GM23338 (cell line): ENCODE measurements around the gene CACNA1C. TPM values are rescaled to one million over a fixed set of nuclear protein-coding genes. Genes with fewer than 3 reads are reported as not detected.

Experiments
- ATAC-seq: fragments of 200-7000 bp; cut with Tn5 transposase; 3 replicates; pipeline ENCODE4 v1.9.1; 2020
- DNase-seq: peaks from one replicate; pipeline ENCODE4 v3.0.0-alpha.2; 2015; ENCODE audit warnings: low spot score
- H2AFZ ChIP-seq: fragments of 200-600 bp; sonication (generic); 2 replicates; pipeline ENCODE4 v1.8.0; 2016; ENCODE audit warnings: antibody characterized with exemption, mild to moderate bottlenecking, moderate library complexity
- H3F3A ChIP-seq: fragments of 200-600 bp; sonication (generic); replicated peaks from 2 replicates; pipeline ENCODE4 v1.8.0; 2017; ENCODE audit warnings: antibody characterized with exemption, mixed run types, low read depth
- H3K27ac ChIP-seq: fragments of 200-600 bp; sonication (generic); 2 replicates; pipeline ENCODE4 v1.6.1; 2016; ENCODE audit warnings: low read depth
- H3K27me3 ChIP-seq: fragments of 200-600 bp; sonication (generic); 2 replicates; pipeline ENCODE4 v1.8.0; 2016; ENCODE audit warnings: mild to moderate bottlenecking, mixed run types, moderate library complexity; ENCODE audit not compliant: insufficient read depth
- H3K36me3 ChIP-seq: fragments of 200-600 bp; sonication (generic); 2 replicates; pipeline ENCODE4 v1.8.0; 2016; ENCODE audit warnings: mild to moderate bottlenecking; ENCODE audit not compliant: insufficient read depth
- H3K4me1 ChIP-seq: fragments of 200-600 bp; sonication (generic); 2 replicates; pipeline ENCODE4 v1.8.0; 2016; ENCODE audit warnings: mild to moderate bottlenecking, moderate library complexity; ENCODE audit not compliant: insufficient read depth
- H3K4me2 ChIP-seq: fragments of 200-600 bp; sonication (generic); 2 replicates; pipeline ENCODE4 v1.7.1; 2017; ENCODE audit warnings: mixed run types
- H3K4me3 ChIP-seq: fragments of 200-600 bp; sonication (generic); 2 replicates; pipeline ENCODE4 v1.6.1; 2016; ENCODE audit warnings: mixed run types
- H3K79me2 ChIP-seq: fragments of 200-600 bp; sonication (generic); replicated peaks from 2 replicates; pipeline ENCODE4 v1.8.0; 2017; ENCODE audit warnings: mild to moderate bottlenecking; ENCODE audit not compliant: insufficient read depth
- H3K9me2 ChIP-seq: fragments of 200-600 bp; sonication (generic); 2 replicates; pipeline ENCODE4 v1.8.0; 2017; ENCODE audit not compliant: insufficient read depth
- H4K20me1 ChIP-seq: fragments of 200-600 bp; sonication (generic); replicated peaks from 2 replicates; pipeline ENCODE4 v1.8.0; 2017; ENCODE audit warnings: mild to moderate bottlenecking; ENCODE audit not compliant: insufficient read depth
- H3K27ac Mint-ChIP-seq: 2 replicates; pipeline ENCODE4 v1.8.0; 2020; ENCODE audit warnings: inconsistent platforms, mild to moderate bottlenecking, moderate library complexity, mixed read lengths
- H3K27me3 Mint-ChIP-seq: 3 replicates; pipeline ENCODE4 v1.8.0; 2022; ENCODE audit warnings: low read depth, mild to moderate bottlenecking, moderate library complexity, mixed read lengths, inconsistent platforms; ENCODE audit not compliant: insufficient read depth, poor library complexity
- H3K36me3 Mint-ChIP-seq: 3 replicates; pipeline ENCODE4 v1.8.0; 2021; ENCODE audit warnings: low read depth, mild to moderate bottlenecking, inconsistent platforms, moderate library complexity, mixed read lengths
- H3K4me1 Mint-ChIP-seq: 3 replicates; pipeline ENCODE4 v1.8.0; 2020; ENCODE audit warnings: mild to moderate bottlenecking, inconsistent platforms, mixed read lengths
- H3K4me3 Mint-ChIP-seq: 3 replicates; pipeline ENCODE4 v1.8.0; 2021; ENCODE audit warnings: moderate library complexity, mild to moderate bottlenecking, inconsistent platforms, mixed read lengths
- H3K9me3 Mint-ChIP-seq: 3 replicates; pipeline ENCODE4 v1.8.0; 2020; ENCODE audit warnings: moderate library complexity, mild to moderate bottlenecking, inconsistent platforms, mixed read lengths
- CREB1 ChIP-seq: fragments of 250-450 bp; sonication (Bioruptor Pico); IDR thresholded peaks from 2 replicates; pipeline ENCODE4 v1.5.0; 2020; ENCODE audit warnings: low read depth, mild to moderate bottlenecking, moderate library complexity
- CTCF ChIP-seq, 2 experiments: fragments of 200-600 bp in 1 of 2; sonication (generic) in 1 of 2; conservative IDR thresholded peaks; 2 replicates each; pipeline versions ENCODE4 v1.5.1 to v1.6.1; 2016 to 2017; ENCODE audit warnings: antibody characterized with exemption in 2 of 2, low read depth in 2 of 2, mild to moderate bottlenecking in 2 of 2, moderate library complexity in 1 of 2
- ETS1 ChIP-seq: IDR thresholded peaks from 2 replicates; pipeline ENCODE4 v1.6.1; 2016; ENCODE audit warnings: antibody characterized with exemption
- EZH2 ChIP-seq: fragments of 200-600 bp; sonication (generic); IDR thresholded peaks from one replicate; pipeline ENCODE4 v1.8.0; 2017; ENCODE audit warnings: antibody characterized with exemption, mild to moderate bottlenecking, low read depth; ENCODE audit not compliant: unreplicated experiment
- EZH2phosphoT487 ChIP-seq: fragments of 200-600 bp; sonication (generic); IDR thresholded peaks from one replicate; pipeline ENCODE4 v1.8.1; 2018; ENCODE audit warnings: antibody characterized with exemption; ENCODE audit not compliant: unreplicated experiment
- JUNB ChIP-seq: IDR thresholded peaks from one replicate; pipeline ENCODE4 v1.6.1; 2016; ENCODE audit warnings: antibody characterized with exemption; ENCODE audit not compliant: unreplicated experiment
- NANOG ChIP-seq: IDR thresholded peaks from 2 replicates; pipeline ENCODE4 v1.6.1; 2016; ENCODE audit warnings: antibody characterized with exemption, borderline replicate concordance
- POLR2AphosphoS5 ChIP-seq: IDR thresholded peaks from 2 replicates; pipeline ENCODE4 v1.6.1; 2016; ENCODE audit warnings: antibody characterized with exemption, low read depth
- REST ChIP-seq: IDR thresholded peaks from one replicate; pipeline ENCODE4 v1.6.1; 2018; ENCODE audit warnings: antibody characterized with exemption; ENCODE audit not compliant: unreplicated experiment
- STAT1 ChIP-seq: IDR thresholded peaks from one replicate; pipeline ENCODE4 v1.6.1; 2016; ENCODE audit warnings: antibody characterized with exemption; ENCODE audit not compliant: unreplicated experiment
- ZNF114 ChIP-seq: fragments of 250-450 bp; sonication (Bioruptor Pico); IDR thresholded peaks from 2 replicates; pipeline ENCODE4 v1.5.0; 2020; ENCODE audit warnings: mild to moderate bottlenecking, moderate library complexity
- ZNF331 ChIP-seq: fragments of 250-450 bp; sonication (Bioruptor Pico); IDR thresholded peaks from 2 replicates; pipeline ENCODE4 v1.5.0; 2020; ENCODE audit warnings: low read depth, mild to moderate bottlenecking, moderate library complexity
- ZNF462 ChIP-seq: fragments of 250-450 bp; sonication (Bioruptor Pico); IDR thresholded peaks from 2 replicates; pipeline ENCODE4 v1.5.0; 2020; ENCODE audit warnings: mild to moderate bottlenecking, moderate library complexity
- polyA plus RNA-seq: library from polyadenylated mRNA; unstranded; fragments of >200 nt; fragmentation: Nextera tagmentation; extraction: Ambion mirVana; gene quantifications from 2 replicates; pipeline ENCODE4 v1.2.1, GENCODE V29; 2016
- total RNA-seq: library from RNA; depleted of rRNA; stranded (reverse); fragments of >200 nt; shearing (Covaris generic); gene quantifications from 2 replicates; pipeline ENCODE4 v1.2.3, GENCODE V29; 2014

CACNA1C gene
- total and polyA plus RNA-seq, 2 experiments from 2014 or later, result 0.78 to 2.1 TPM

GRCh38 chr12:2650261-2651067 is 597.7 kb downstream of the CACNA1C start:
- Histone ChIP-seq H3K9me2 (no peaks in the 10 kb centered on the region), H3K27me3 (no peaks in the 10 kb centered on the region), H3K27ac (no peak overlapping the region), H4K20me1 (no peaks in the 10 kb centered on the region), H3K4me1 (no peaks in the 10 kb centered on the region), H3K4me2 (no peak overlapping the region), H3F3A (no peaks in the 10 kb centered on the region), H3K79me2 (no peaks in the 10 kb centered on the region), H3K36me3 (no peaks in the 10 kb centered on the region), H2AFZ (no peak overlapping the region), H3K4me3 (no peak overlapping the region)
- Mint-ChIP-seq H3K9me3 (no peaks in the 10 kb centered on the region; the same call in 2 of the 3 replicates), H3K4me3 (no peak overlapping the region), H3K36me3 (no peaks in the 10 kb centered on the region), H3K27me3 (peaks cover 9% of the 10 kb centered on the region), H3K4me1 (peaks cover 9% of the 10 kb centered on the region), H3K27ac (no peak overlapping the region; the same call in 1 of the 2 replicates)
- no peak for ATAC-seq
- DNase-seq, result no peak
- no peak for TF ChIP-seq EZH2phosphoT487
- no peak for TF ChIP-seq CREB1 (CRISPR knock-in tag)
- TF ChIP-seq STAT1, result no peak
- no peak for TF ChIP-seq REST
- no peak for TF ChIP-seq EZH2
- TF ChIP-seq POLR2AphosphoS5, result no peak
- TF ChIP-seq ZNF462, result no peak
- no peak for TF ChIP-seq JUNB
- TF ChIP-seq ZNF114 (CRISPR knock-in tag), result no peak
- no peak for TF ChIP-seq ETS1
- no peak for TF ChIP-seq ZNF331 (CRISPR knock-in tag)
- TF ChIP-seq NANOG, result no peak
- no peak for TF ChIP-seq CTCF (conservative IDR thresholded peaks at IDR 0.05; ENCODE audit: low read depth in 2 of 2)
